Measurements from ENCODE around the gene PPP1CA. TPM values are rescaled to one million over a fixed set of nuclear protein-coding genes. Genes with fewer than 3 reads are reported as not detected.

Gene PPP1CA
- total and polyA plus RNA-seq, 12 donors: 105 to 289 (median 151) TPM

GRCh38 chr11:67449116-67449844, 47.6 kb upstream of the PPP1CA start:
- Histone ChIP-seq H3K27me3 (no peaks in the 10 kb centered on the region), H3K9me3 (replicated peaks in 1 of 3) (no peaks in the 10 kb centered on the region), H3K4me1 (replicated peaks in 1 of 2) (peaks cover 0 to 2% of the 10 kb centered on the region in 2 donors), H3K36me3 (replicated peaks in 1 of 2) (no peaks in the 10 kb centered on the region), H3K4me3 (no peak overlapping the region), H3K27ac (peak overlapping the region in 1 of 5 donors; percentile 45)
- 61 to 73% (median 65%) methylated on average over 9 of the region's 9 CpGs for WGBS, 4 donors
- intact Hi-C loops (cut with DNase I): no loop called here
- no peak for DNase-seq
- no peak for TF ChIP-seq POLR2A (IDR thresholded peaks at IDR 0.05)
- no peak for TF ChIP-seq CTCF (IDR thresholded peaks at IDR 0.05)

- WGBS, 4 donors: 90 to 94% (median 92%) methylated on average over 5 to 7 of the region's 7 CpGs
- H3K4me3 ChIP-seq: no peak overlapping the region
- no peak overlapping the region for H3K27ac ChIP-seq
- TF ChIP-seq POLR2A (IDR thresholded peaks at IDR 0.05) (no peak), CTCF (IDR thresholded peaks at IDR 0.05) (no peak)
- intact Hi-C loops (cut with DNase I): no loop called here
- H3K4me1 ChIP-seq (replicated peaks in 1 of 2): peaks cover 0 to 8% of the 10 kb centered on the region in 2 donors
- no peaks in the 10 kb centered on the region for H3K9me3 ChIP-seq (replicated peaks in 1 of 3)
- no peaks in the 10 kb centered on the region for H3K27me3 ChIP-seq
- DNase-seq: no peak
- no peaks in the 10 kb centered on the region for H3K36me3 ChIP-seq (replicated peaks in 1 of 2)
Measured at GRCh38 chr11:67448220-67448609, 46.6 kb upstream of the PPP1CA start.

GRCh38 chr11:67445515-67445914, 43.9 kb upstream of the PPP1CA start:
- H3K36me3 ChIP-seq (replicated peaks in 1 of 2): peaks cover 0 to 14% of the 10 kb centered on the region in 2 donors
- DNase-seq: no peak
- H3K4me1 ChIP-seq (replicated peaks in 1 of 2): peaks cover 0 to 16% of the 10 kb centered on the region in 2 donors
- H3K4me3 ChIP-seq: no peak overlapping the region
- WGBS, 4 donors: 79 to 89% (median 85%) methylated on average over 5 of the region's 5 CpGs
- no peak overlapping the region for H3K27ac ChIP-seq
- intact Hi-C loops (cut with DNase I): no loop called here
- no peaks in the 10 kb centered on the region for H3K9me3 ChIP-seq (replicated peaks in 1 of 3)
- H3K27me3 ChIP-seq: no peaks in the 10 kb centered on the region
- TF ChIP-seq POLR2A (IDR thresholded peaks at IDR 0.05) (no peak), CTCF (IDR thresholded peaks at IDR 0.05) (no peak)

- Histone ChIP-seq H3K4me1 (replicated peaks in 1 of 2) (peaks cover 0 to 23% of the 10 kb centered on the region in 2 donors), H3K4me3 (peak overlapping the region; percentile 11 to 94 (median 52)), H3K36me3 (replicated peaks in 1 of 2) (peaks cover 0 to 32% of the 10 kb centered on the region in 2 donors), H3K9me3 (replicated peaks in 1 of 3) (no peaks in the 10 kb centered on the region), H3K27me3 (no peaks in the 10 kb centered on the region), H3K27ac (peak overlapping the region; percentile 39 to 98 (median 91))
- intact Hi-C loops (cut with DNase I): no loop called here
- no peak for TF ChIP-seq POLR2A (IDR thresholded peaks at IDR 0.05)
- TF ChIP-seq CTCF (IDR thresholded peaks at IDR 0.05): no peak
- no peak for DNase-seq
- WGBS, 4 donors: 0 to 38% (median 23%) methylated on average over 8 to 45 of the region's 45 CpGs
Measured at GRCh38 chr11:67442504-67443404, 41.1 kb upstream of the PPP1CA start.
